Measurements from ENCODE around the gene LETM1. TPM values are rescaled to one million over a fixed set of nuclear protein-coding genes. Genes with fewer than 3 reads are reported as not detected.

LETM1 gene
- total RNA-seq, 1 experiment from 2014 or later, result 102 TPM

- H3K4me3 ChIP-seq (ENCODE audit: low read depth, low read length, poor library complexity, severe bottlenecking), result no peak overlapping the region
- BruUV-seq (replicated peaks), result no TSS peak
- CTCF ChIA-PET, result no interaction called here
- H3K27ac ChIP-seq (ENCODE audit: low read depth, low read length, poor library complexity, severe bottlenecking), result no peak overlapping the region
- no peak for DNase-seq (ENCODE audit: low spot score)
- no peaks in the 10 kb centered on the region for H3K36me3 ChIP-seq (ENCODE audit: insufficient read depth, low read length, poor library complexity, severe bottlenecking)
- TF ChIP-seq EZH2 (IDR thresholded peaks at IDR 0.05; ENCODE audit: borderline replicate concordance, low read depth, low read length, poor library complexity, severe bottlenecking) (no peak), CTCF (conservative IDR thresholded peaks at IDR 0.05; ENCODE audit: low read depth, low read length) (no peak)
- POLR2A ChIA-PET (ENCODE audit: low non-redundant PET), result no interaction called here
- H3K9me3 ChIP-seq (ENCODE audit: low read depth, low read length, poor library complexity, severe bottlenecking), result no peaks in the 10 kb centered on the region
- H3K27me3 ChIP-seq (replicated peaks; ENCODE audit: insufficient read depth, low read depth, low read length, poor library complexity), result no peaks in the 10 kb centered on the region
- intact Hi-C loops (cut with micrococcal nuclease; ENCODE audit: unreplicated experiment), result no loop called here
- peaks cover 14% of the 10 kb centered on the region for H3K4me1 ChIP-seq (ENCODE audit: insufficient read depth, low read length, poor library complexity, severe bottlenecking)
Observed at GRCh38 chr4:1769692-1770091, 86.3 kb downstream of the LETM1 start.

DNA sequence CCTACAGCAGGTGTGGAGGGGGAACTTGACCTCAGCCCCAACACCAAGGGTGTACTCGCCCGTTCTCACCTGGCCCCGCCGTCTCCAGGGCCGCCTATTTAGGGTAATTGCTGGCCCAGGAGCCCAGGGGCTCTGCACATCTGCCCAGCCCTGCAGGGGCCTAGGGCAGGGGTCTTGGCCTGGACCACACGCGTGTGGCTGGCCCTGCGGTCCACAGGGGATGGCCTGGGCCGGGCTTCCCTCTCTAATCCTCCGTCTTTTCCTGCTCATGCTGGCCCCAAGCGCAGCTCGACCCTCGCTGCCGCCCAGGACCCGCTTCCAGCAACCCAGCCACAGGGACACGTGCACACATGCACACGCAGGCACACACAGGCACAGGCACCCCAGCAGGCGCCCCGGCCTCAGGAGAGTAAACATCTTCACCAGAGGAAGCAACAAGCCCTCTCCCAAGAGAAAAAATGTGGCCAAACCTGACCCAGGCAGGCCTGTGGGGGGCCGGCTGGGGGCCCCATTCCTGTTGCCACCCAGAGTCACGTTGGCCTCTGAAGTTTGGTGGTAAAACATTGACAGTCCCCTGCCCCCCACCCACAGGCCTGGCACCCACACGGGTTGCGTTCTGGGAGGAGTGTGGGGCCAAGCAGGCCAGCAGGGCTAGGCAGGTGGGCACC, 87.5 kb downstream of the LETM1 start:
- no peaks in the 10 kb centered on the region for H3K36me3 ChIP-seq (ENCODE audit: insufficient read depth, low read length, poor library complexity, severe bottlenecking)
- DNase-seq (ENCODE audit: low spot score), result no peak
- no peaks in the 10 kb centered on the region for H3K27me3 ChIP-seq (replicated peaks; ENCODE audit: insufficient read depth, low read depth, low read length, poor library complexity)
- peak overlapping the region; percentile 21 for H3K4me3 ChIP-seq (ENCODE audit: low read depth, low read length, poor library complexity, severe bottlenecking)
- peaks cover 18% of the 10 kb centered on the region for H3K4me1 ChIP-seq (ENCODE audit: insufficient read depth, low read length, poor library complexity, severe bottlenecking)
- CTCF ChIA-PET, result interaction anchor here (0.5 to 1.2 kb wide), 14 partner anchors 9 to 1335 kb away, joined by 3 to 9 read pairs (median 5); no protein-coding TSS in a partner anchor
- no peak overlapping the region for H3K27ac ChIP-seq (ENCODE audit: low read depth, low read length, poor library complexity, severe bottlenecking)
- POLR2A ChIA-PET (ENCODE audit: low non-redundant PET), result interaction anchor here (0.6 kb wide), 1 partner anchor 98 kb away, joined by 11 read pairs; no protein-coding TSS in a partner anchor
- intact Hi-C loops (cut with micrococcal nuclease; ENCODE audit: unreplicated experiment), result no loop called here
- TF ChIP-seq CTCF (conservative IDR thresholded peaks at IDR 0.05; ENCODE audit: low read depth, low read length) (no peak), EZH2 (IDR thresholded peaks at IDR 0.05; ENCODE audit: borderline replicate concordance, low read depth, low read length, poor library complexity, severe bottlenecking) (no peak)
- no TSS peak for BruUV-seq (replicated peaks)
- no peaks in the 10 kb centered on the region for H3K9me3 ChIP-seq (ENCODE audit: low read depth, low read length, poor library complexity, severe bottlenecking)

- intact Hi-C loops (cut with micrococcal nuclease; ENCODE audit: unreplicated experiment), result no loop called here
Observed at GRCh38 chr4:1767770-1768366, 88.1 kb downstream of the LETM1 start.

More at GRCh38 chr4:1767770-1768366, 88.1 kb downstream of the LETM1 start:
- Histone ChIP-seq H3K4me3 (ENCODE audit: low read depth, low read length, poor library complexity, severe bottlenecking) (peak overlapping the region; percentile 32), H3K27ac (ENCODE audit: low read depth, low read length, poor library complexity, severe bottlenecking) (no peak overlapping the region), H3K36me3 (ENCODE audit: insufficient read depth, low read length, poor library complexity, severe bottlenecking) (no peaks in the 10 kb centered on the region), H3K9me3 (ENCODE audit: low read depth, low read length, poor library complexity, severe bottlenecking) (no peaks in the 10 kb centered on the region), H3K4me1 (ENCODE audit: insufficient read depth, low read length, poor library complexity, severe bottlenecking) (peaks cover 18% of the 10 kb centered on the region), H3K27me3 (replicated peaks; ENCODE audit: insufficient read depth, low read depth, low read length, poor library complexity) (no peaks in the 10 kb centered on the region)
- BruUV-seq (replicated peaks), result no TSS peak
- peak; percentile 71 for DNase-seq (ENCODE audit: low spot score)
- ChIA-PET CTCF (interaction anchor here (0.5 to 1.2 kb wide), 16 partner anchors 10 to 1336 kb away, joined by 3 to 9 read pairs (median 5); no protein-coding TSS in a partner anchor), POLR2A (ENCODE audit: low non-redundant PET) (interaction anchor here (0.6 kb wide), 1 partner anchor 99 kb away, joined by 11 read pairs; no protein-coding TSS in a partner anchor)
- TF ChIP-seq EZH2 (IDR thresholded peaks at IDR 0.05; ENCODE audit: borderline replicate concordance, low read depth, low read length, poor library complexity, severe bottlenecking), result no peak
- TF ChIP-seq CTCF (conservative IDR thresholded peaks at IDR 0.05; ENCODE audit: low read depth, low read length), result peak; percentile 45; the same call in 1 of the 2 replicates

All from A673 (cell line).